CD4-positive, CD25-positive, alpha-beta regulatory T cell (primary cell): Measurements from ENCODE around the gene DDX11. TPM values are rescaled to one million over a fixed set of nuclear protein-coding genes. Genes with fewer than 3 reads are reported as not detected.
"Not testable (repeated sequence)": the region's sequence is repeated elsewhere in the genome, so short reads cannot be mapped to it uniquely, and the experiment has no call there.

Experiments used
- ATAC-seq, 2 donors: fragments of 150-1000 bp; cut with Tn5 transposase; one replicate each; pipeline ENCODE4 v1.10.0; 2021; ENCODE audit warnings: low read depth in 2 of 2, moderate number of reproducible peaks in 2 of 2, moderate library complexity in 1 of 2
- DNase-seq, 3 donors: peaks; one replicate each; pipeline versions ENCODE4 v3.0.0 to v3.0.0-alpha.2; 2012 to 2022; ENCODE audit warnings: mixed read lengths in 1 of 3
- H3K27ac ChIP-seq: one replicate; pipeline ENCODE4 v1.7.0; 2013; ENCODE audit warnings: mild to moderate bottlenecking, low read length; ENCODE audit not compliant: insufficient read depth, poor library complexity, severe bottlenecking
- H3K27me3 ChIP-seq: one replicate; pipeline ENCODE4 v1.7.0; 2013; ENCODE audit warnings: low read length; ENCODE audit not compliant: control insufficient read depth, insufficient read depth
- H3K36me3 ChIP-seq: one replicate; pipeline ENCODE4 v1.7.0; 2013; ENCODE audit warnings: mild to moderate bottlenecking, low read length, moderate library complexity; ENCODE audit not compliant: control insufficient read depth, insufficient read depth
- H3K4me1 ChIP-seq: 2 replicates; pipeline ENCODE4 v1.7.0; 2013; ENCODE audit warnings: mild to moderate bottlenecking, low read length; ENCODE audit not compliant: insufficient read depth, control insufficient read depth, poor library complexity, severe bottlenecking
- H3K4me3 ChIP-seq: one replicate; pipeline ENCODE4 v1.7.0; 2013; ENCODE audit warnings: low read depth, mild to moderate bottlenecking, low read length, moderate library complexity
- H3K9me3 ChIP-seq, 2 experiments: 1 replicate in 1 of 2; 2 replicates in 1 of 2; pipeline ENCODE4 v1.7.0; 2013; ENCODE audit warnings: low read length in 2 of 2, mild to moderate bottlenecking in 1 of 2, moderate library complexity in 1 of 2; ENCODE audit not compliant: control insufficient read depth in 2 of 2
- H3K27ac Mint-ChIP-seq, 3 donors: one replicate each; pipeline ENCODE4 v1.8.0; 2020 to 2022; ENCODE audit warnings: mild to moderate bottlenecking in 3 of 3, mixed read lengths in 3 of 3, moderate library complexity in 2 of 3
- H3K27me3 Mint-ChIP-seq: one replicate; pipeline ENCODE4 v1.8.0; 2022; ENCODE audit warnings: mild to moderate bottlenecking, mixed read lengths
- H3K36me3 Mint-ChIP-seq: one replicate; pipeline ENCODE4 v1.8.0; 2020; ENCODE audit warnings: mixed read lengths
- H3K4me1 Mint-ChIP-seq, 4 donors: one replicate each; pipeline ENCODE4 v1.8.0; 2020 to 2022; ENCODE audit warnings: mixed read lengths in 4 of 4, mild to moderate bottlenecking in 1 of 4
- H3K4me3 Mint-ChIP-seq, 4 donors: one replicate each; pipeline ENCODE4 v1.8.0; 2020 to 2022; ENCODE audit warnings: mild to moderate bottlenecking in 4 of 4, mixed read lengths in 4 of 4, moderate library complexity in 3 of 4
- H3K9me3 Mint-ChIP-seq, 7 donors: one replicate each; pipeline ENCODE4 v1.8.0; 2020 to 2022; ENCODE audit warnings: mixed read lengths in 7 of 7, mild to moderate bottlenecking in 3 of 7, moderate library complexity in 2 of 7
- polyA plus RNA-seq, 4 donors: library from polyadenylated mRNA; unstranded; fragments of 300-500 nt; fragmentation: Illumina TruSeq; gene quantifications; one replicate each; pipeline ENCODE4 v1.2.3, GENCODE V29; 2021
- total RNA-seq: library from RNA; stranded (reverse); gene quantifications from one replicate; pipeline ENCODE4 v1.2.3, GENCODE V29; 2022

DDX11 gene
- total and polyA plus RNA-seq, 5 donors from 2014 or later: 3.1 to 135 (median 9.4) TPM

DNA sequence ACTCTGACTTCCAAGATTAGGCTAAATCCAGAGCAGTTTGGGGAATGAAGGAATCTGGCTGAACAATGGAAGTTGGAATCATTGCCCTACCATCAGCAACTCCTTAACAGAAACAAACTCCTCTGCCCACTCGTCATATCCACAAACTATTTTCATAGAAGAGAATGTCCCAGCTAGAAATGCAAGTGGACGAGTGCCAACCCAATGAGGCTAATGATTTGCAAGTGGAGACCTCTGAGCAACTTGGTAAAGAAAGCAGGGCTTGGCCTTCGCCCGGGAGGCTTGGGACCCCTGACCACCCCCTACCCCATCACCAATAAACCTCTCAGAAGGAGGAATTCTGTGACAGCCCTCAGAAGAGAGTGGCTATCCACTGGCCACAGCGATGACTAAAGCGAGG is 40.0 kb upstream of the DDX11 start:
- peaks cover 0 to 1% (median 0%) of the 10 kb centered on the region in 7 donors for H3K9me3 Mint-ChIP-seq

DNA sequence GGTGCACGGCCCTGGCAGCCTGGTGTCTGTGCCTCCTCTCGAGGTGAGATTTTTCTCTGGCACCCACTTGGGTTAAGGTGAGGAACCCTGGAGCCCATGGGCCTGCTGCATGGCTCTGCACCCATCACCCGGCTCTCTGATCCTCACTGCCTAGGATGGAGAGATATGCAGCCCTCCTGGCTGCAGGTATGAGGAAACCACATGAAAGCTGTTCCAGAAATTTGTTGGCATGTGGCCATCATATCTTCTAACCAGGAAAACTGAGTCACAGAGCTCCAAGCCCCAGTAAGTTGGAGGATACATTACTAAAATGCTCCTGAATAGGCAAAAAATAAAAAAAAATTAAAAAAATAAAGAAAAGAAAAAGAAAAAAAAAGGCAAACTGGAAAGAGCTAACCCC is 39.3 kb upstream of the DDX11 start:
- Mint-ChIP-seq H3K27ac (no peak overlapping the region), H3K36me3 (no peaks in the 10 kb centered on the region), H3K9me3 (peaks cover 0 to 1% (median 0%) of the 10 kb centered on the region in 7 donors), H3K27me3 (peaks cover 2% of the 10 kb centered on the region), H3K4me3 (no peak overlapping the region), H3K4me1 (no peaks in the 10 kb centered on the region)
- H3K27ac ChIP-seq: no peak overlapping the region
- no peaks in the 10 kb centered on the region for H3K4me1 ChIP-seq
- H3K4me3 ChIP-seq: no peak overlapping the region
- DNase-seq (no peak), ATAC-seq (no peak)
- H3K27me3 ChIP-seq: peaks cover 3% of the 10 kb centered on the region
- no peaks in the 10 kb centered on the region for H3K36me3 ChIP-seq
- H3K9me3 ChIP-seq: no peaks in the 10 kb centered on the region

More for the DNA sequence above, 40.0 kb upstream of the DDX11 start:
- H3K27ac Mint-ChIP-seq: no peak overlapping the region
- no peaks in the 10 kb centered on the region for H3K36me3 Mint-ChIP-seq
- no peaks in the 10 kb centered on the region for H3K4me1 Mint-ChIP-seq
- H3K27me3 ChIP-seq: peaks cover 3% of the 10 kb centered on the region
- no peaks in the 10 kb centered on the region for H3K4me1 ChIP-seq
- H3K4me3 Mint-ChIP-seq: no peak overlapping the region
- peaks cover 5% of the 10 kb centered on the region for H3K27me3 Mint-ChIP-seq
- H3K4me3 ChIP-seq: no peak overlapping the region
- DNase-seq: no peak
- no peak overlapping the region for H3K27ac ChIP-seq
- H3K9me3 ChIP-seq: no peaks in the 10 kb centered on the region
- no peak for ATAC-seq
- no peaks in the 10 kb centered on the region for H3K36me3 ChIP-seq

DNA sequence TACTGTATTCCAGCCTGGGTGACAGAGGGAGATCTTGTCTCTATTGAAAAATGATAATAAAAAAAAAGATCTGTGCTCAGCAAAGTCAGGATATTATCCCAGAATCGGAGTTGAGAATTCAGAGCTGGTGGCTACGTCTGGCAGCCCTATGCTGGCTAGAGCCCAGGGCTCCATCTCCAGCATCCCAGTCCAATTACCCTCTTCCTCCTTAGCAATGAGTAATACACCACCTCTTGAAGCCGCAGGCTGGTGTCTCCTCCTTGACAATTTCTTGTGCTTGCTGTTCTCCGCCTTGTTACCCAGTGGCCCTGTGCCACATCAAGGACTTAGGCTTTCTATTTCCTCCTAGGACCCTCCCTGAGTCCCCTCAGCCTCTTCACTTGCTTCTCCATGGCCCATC is 38.4 kb upstream of the DDX11 start:
- Mint-ChIP-seq H3K4me3 (no peak overlapping the region), H3K4me1 (no peaks in the 10 kb centered on the region), H3K36me3 (no peaks in the 10 kb centered on the region), H3K27ac (no peak overlapping the region), H3K27me3 (no peaks in the 10 kb centered on the region), H3K9me3 (peaks cover 0 to 1% (median 0%) of the 10 kb centered on the region in 7 donors)
- H3K4me1 ChIP-seq: no peaks in the 10 kb centered on the region
- no peak overlapping the region for H3K4me3 ChIP-seq
- no peaks in the 10 kb centered on the region for H3K9me3 ChIP-seq
- H3K27me3 ChIP-seq: peaks cover 3% of the 10 kb centered on the region
- H3K27ac ChIP-seq: no peak overlapping the region
- no peak for DNase-seq
- ATAC-seq: no peak
- H3K36me3 ChIP-seq: no peaks in the 10 kb centered on the region

DNA sequence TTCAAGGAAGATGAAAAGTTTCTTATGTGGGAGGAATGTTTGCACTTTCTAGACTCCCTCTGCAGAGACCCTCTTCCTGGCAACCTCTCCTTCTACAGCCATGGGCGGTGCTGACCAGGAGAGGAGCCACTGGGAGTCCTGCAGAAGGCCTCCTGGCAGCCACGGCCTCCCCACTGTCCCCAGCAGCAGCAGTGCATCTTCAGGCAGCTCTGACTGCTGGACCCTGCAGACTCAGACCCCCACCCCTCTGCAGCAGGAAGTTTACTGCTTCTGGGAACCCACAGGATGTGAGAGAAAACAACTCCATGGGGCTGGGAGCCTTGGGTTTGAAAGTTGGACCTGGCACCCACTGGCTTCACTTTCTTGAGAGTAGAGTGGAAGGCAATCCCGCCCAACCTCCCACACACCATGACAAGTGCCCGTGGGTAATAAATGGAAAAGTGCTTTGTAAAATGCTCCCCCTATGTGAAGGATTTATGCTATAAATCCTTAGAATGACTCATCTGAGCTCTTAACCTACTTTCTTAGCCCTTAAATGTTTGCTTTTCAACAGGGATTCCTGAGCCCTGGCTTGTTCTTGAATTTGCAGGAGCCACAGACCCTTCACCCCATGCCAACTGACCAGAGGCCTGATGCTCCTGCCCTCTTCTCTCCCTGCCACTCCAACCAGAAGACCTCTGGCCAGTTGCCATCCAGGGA is 37.5 kb upstream of the DDX11 start:
- H3K9me3 Mint-ChIP-seq: peaks cover 0 to 1% (median 0%) of the 10 kb centered on the region in 7 donors
- Histone ChIP-seq H3K27me3 (peaks cover 3% of the 10 kb centered on the region), H3K36me3 (no peaks in the 10 kb centered on the region), H3K27ac (no peak overlapping the region), H3K4me3 (no peak overlapping the region), H3K9me3 (no peaks in the 10 kb centered on the region), H3K4me1 (no peaks in the 10 kb centered on the region)
- ATAC-seq: no peak
- H3K4me1 Mint-ChIP-seq: no peaks in the 10 kb centered on the region
- H3K4me3 Mint-ChIP-seq: no peak overlapping the region
- H3K27me3 Mint-ChIP-seq: no peaks in the 10 kb centered on the region
- H3K36me3 Mint-ChIP-seq: no peaks in the 10 kb centered on the region
- H3K27ac Mint-ChIP-seq: no peak overlapping the region
- no peak for DNase-seq

DNA sequence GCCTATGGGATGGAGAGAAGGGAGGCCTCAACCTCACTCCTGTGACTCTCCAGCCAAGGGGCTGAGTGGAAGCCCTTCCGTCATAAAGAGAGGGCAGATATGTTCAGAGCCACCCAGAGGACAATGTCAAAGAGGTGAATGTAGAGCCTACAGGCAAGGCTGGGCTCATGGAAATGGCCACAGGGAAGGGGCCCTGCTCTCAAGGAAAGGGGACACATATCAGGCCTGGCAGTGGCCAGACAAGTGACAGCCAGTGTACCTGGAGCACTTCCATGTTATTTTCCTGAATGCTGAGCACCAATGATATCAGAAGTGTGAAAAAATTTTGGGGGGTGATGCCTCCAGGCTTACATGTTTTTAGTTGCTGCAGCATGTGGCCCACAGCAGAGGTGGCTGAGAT is 36.6 kb upstream of the DDX11 start:
- no peak overlapping the region for H3K27ac ChIP-seq
- no peaks in the 10 kb centered on the region for H3K4me1 ChIP-seq
- no peak for DNase-seq
- H3K9me3 Mint-ChIP-seq: peaks cover 0 to 1% (median 0%) of the 10 kb centered on the region in 7 donors
- no peaks in the 10 kb centered on the region for H3K4me1 Mint-ChIP-seq
- no peaks in the 10 kb centered on the region for H3K27me3 Mint-ChIP-seq
- ATAC-seq: no peak
- peaks cover 3% of the 10 kb centered on the region for H3K27me3 ChIP-seq
- no peaks in the 10 kb centered on the region for H3K36me3 ChIP-seq
- no peak overlapping the region for H3K4me3 ChIP-seq
- H3K27ac Mint-ChIP-seq: no peak overlapping the region
- H3K9me3 ChIP-seq: no peaks in the 10 kb centered on the region
- H3K4me3 Mint-ChIP-seq: no peak overlapping the region
- H3K36me3 Mint-ChIP-seq: no peaks in the 10 kb centered on the region

DNA sequence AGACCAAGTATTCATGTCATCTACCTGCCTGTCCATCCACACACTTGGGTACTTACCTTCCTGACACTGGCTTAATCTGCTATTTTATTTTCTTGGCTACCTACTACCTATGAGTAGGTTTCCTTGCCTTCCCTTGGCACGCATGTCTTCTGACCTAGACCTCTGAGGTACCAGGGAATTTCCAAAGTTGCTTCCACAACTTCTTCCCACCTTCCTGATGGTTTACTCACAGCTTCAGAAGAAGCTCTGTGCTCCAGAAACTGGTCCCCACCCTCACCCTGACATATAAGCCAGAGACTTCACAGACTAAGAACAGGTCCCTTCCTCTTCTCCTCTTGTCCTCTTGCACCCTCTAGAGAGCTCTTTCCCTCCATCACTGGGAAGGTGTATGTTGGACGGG is 35.7 kb upstream of the DDX11 start:
- no peaks in the 10 kb centered on the region for H3K36me3 Mint-ChIP-seq

DNA sequence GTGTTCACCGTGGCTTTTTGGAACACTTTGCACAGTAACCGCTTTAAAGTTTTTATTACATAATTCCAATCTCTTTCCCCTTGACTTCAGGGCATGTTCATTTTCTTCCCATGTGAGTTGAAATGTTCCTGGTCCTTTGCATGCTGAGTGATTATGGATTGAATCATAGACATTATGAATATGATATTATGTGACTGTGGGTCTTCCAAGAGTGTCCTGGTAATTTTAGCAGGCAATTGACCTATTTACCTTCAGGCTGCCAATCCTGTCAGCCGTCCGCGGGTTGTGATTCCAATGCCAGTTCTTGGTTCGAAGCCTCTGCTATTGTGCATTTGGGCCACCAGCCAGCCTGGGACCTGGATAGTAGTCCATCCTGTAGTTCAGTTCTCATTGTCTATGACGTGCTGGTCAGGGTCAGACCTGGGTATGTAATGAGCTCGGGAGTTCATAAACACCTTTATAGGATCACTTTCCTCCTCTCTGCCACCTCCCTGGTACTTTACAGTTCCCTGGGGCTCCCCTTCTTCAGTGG is 32.6 kb upstream of the DDX11 start:
- DNase-seq (no peak), ATAC-seq (no peak)
- Mint-ChIP-seq H3K27me3 (no peaks in the 10 kb centered on the region), H3K9me3 (no peaks in the 10 kb centered on the region), H3K4me1 (no peaks in the 10 kb centered on the region), H3K27ac (no peak overlapping the region), H3K36me3 (no peaks in the 10 kb centered on the region), H3K4me3 (no peak overlapping the region)
- Histone ChIP-seq H3K9me3 (no peaks in the 10 kb centered on the region), H3K27ac (no peak overlapping the region), H3K4me3 (no peak overlapping the region), H3K4me1 (no peaks in the 10 kb centered on the region), H3K27me3 (no peaks in the 10 kb centered on the region), H3K36me3 (no peaks in the 10 kb centered on the region)

More for the DNA sequence above, 35.7 kb upstream of the DDX11 start:
- Histone ChIP-seq H3K4me3 (no peak overlapping the region), H3K9me3 (no peaks in the 10 kb centered on the region), H3K36me3 (no peaks in the 10 kb centered on the region), H3K27ac (no peak overlapping the region), H3K4me1 (no peaks in the 10 kb centered on the region), H3K27me3 (peaks cover 3% of the 10 kb centered on the region)
- no peak overlapping the region for H3K27ac Mint-ChIP-seq
- ATAC-seq (no peak), DNase-seq (no peak)
- no peaks in the 10 kb centered on the region for H3K4me1 Mint-ChIP-seq
- no peak overlapping the region for H3K4me3 Mint-ChIP-seq
- H3K9me3 Mint-ChIP-seq: peaks cover 0 to 1% (median 0%) of the 10 kb centered on the region in 7 donors
- H3K27me3 Mint-ChIP-seq: no peaks in the 10 kb centered on the region

DNA sequence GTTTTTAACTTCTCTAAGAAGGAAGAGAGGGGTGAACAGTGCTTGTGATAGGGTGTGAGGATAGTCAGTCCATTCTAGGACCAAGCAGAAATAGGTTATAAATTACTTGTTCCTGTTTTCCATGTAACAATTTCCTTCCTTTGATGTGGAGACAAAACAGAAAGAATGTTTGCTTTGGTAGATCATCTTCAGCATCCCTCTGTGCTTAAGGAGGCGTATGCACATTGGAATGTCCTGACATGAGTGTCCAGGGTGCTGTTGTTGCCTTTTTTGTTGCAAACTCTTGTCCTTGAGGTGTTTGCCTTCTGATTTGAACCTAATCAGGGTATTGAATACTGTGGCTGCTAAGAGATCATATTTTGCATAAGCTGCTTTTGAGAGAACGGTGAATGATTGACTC is 23.5 kb upstream of the DDX11 start:
- not testable (repeated sequence) for H3K27me3 Mint-ChIP-seq, H3K9me3 Mint-ChIP-seq, H3K4me1 Mint-ChIP-seq, H3K27ac Mint-ChIP-seq, H3K27ac ChIP-seq, DNase-seq, H3K27me3 ChIP-seq, H3K36me3 Mint-ChIP-seq, H3K4me3 ChIP-seq, H3K4me3 Mint-ChIP-seq, H3K9me3 ChIP-seq, ATAC-seq, H3K4me1 ChIP-seq, H3K36me3 ChIP-seq
